ENCODE data around the gene PRKCA.
"Not testable (repeated sequence)": the region's sequence is repeated elsewhere in the genome, so short reads cannot be mapped to it uniquely, and the experiment has no call there.

Gene PRKCA

GRCh38 chr17:66331038-66331816 is 28.8 kb downstream of the PRKCA start:
- no peak for DNase-seq

GRCh38 chr17:66335797-66336196 is 33.4 kb downstream of the PRKCA start:
- DNase-seq, result no peak

GRCh38 chr17:66337268-66337667 is 34.9 kb downstream of the PRKCA start:
- no peak for DNase-seq

GRCh38 chr17:66337866-66338485 is 35.6 kb downstream of the PRKCA start:
- no peak for DNase-seq

- no peak for DNase-seq
These were observed 36.5 kb downstream of the PRKCA start for GRCh38 chr17:66338937-66339336.

- DNase-seq, result no peak
These were observed 37.1 kb downstream of the PRKCA start for GRCh38 chr17:66339561-66339960.

- no peak for DNase-seq
These were observed 38.3 kb downstream of the PRKCA start for GRCh38 chr17:66340720-66341119.

GRCh38 chr17:66341462-66341861 is 39.0 kb downstream of the PRKCA start:
- no peak for DNase-seq

GRCh38 chr17:66342263-66342662 is 39.9 kb downstream of the PRKCA start:
- not testable (repeated sequence) for DNase-seq

GRCh38 chr17:66343531-66344078 is 41.2 kb downstream of the PRKCA start:
- DNase-seq, result no peak

- no peak for DNase-seq
These were observed 42.1 kb downstream of the PRKCA start for GRCh38 chr17:66344473-66344872.

GRCh38 chr17:66345264-66345663 is 42.9 kb downstream of the PRKCA start:
- DNase-seq, result no peak

- DNase-seq, result not testable (repeated sequence)
These were observed 43.7 kb downstream of the PRKCA start for GRCh38 chr17:66345949-66346638.

- no peak for DNase-seq
These were observed 45.5 kb downstream of the PRKCA start for GRCh38 chr17:66347661-66348514.

- DNase-seq, result no peak
These were observed 46.3 kb downstream of the PRKCA start for GRCh38 chr17:66348584-66349165.

- no peak for DNase-seq
These were observed 47.3 kb downstream of the PRKCA start for GRCh38 chr17:66349521-66350254.

- not testable (repeated sequence) for DNase-seq
These were observed 48.2 kb downstream of the PRKCA start for GRCh38 chr17:66350576-66350975.

GRCh38 chr17:66351033-66351432 is 48.6 kb downstream of the PRKCA start:
- no peak for DNase-seq

GRCh38 chr17:66351701-66352100 is 49.3 kb downstream of the PRKCA start:
- DNase-seq, result no peak

GRCh38 chr17:66353937-66354401 is 51.6 kb downstream of the PRKCA start:
- no peak for DNase-seq

GRCh38 chr17:66354472-66354871 is 52.1 kb downstream of the PRKCA start:
- no peak for DNase-seq
